OCI-LY3 (cell line): ENCODE data around the gene MED25.

Experiments
- H2AFZ ChIP-seq: fragments of 200-600, 300-600 bp; shearing (Covaris generic); 2 replicates; pipeline ENCODE4 v1.6.0; 2014; ENCODE audit warnings: antibody characterized with exemption, low read depth, low read length
- H3K27ac ChIP-seq: fragments of 200-600, 300-600 bp; sonication (generic); 2 replicates; pipeline ENCODE4 v1.5.1; 2014; ENCODE audit warnings: mild to moderate bottlenecking, low read length, moderate library complexity, mixed read lengths
- H3K27me3 ChIP-seq: fragments of 200-600, 300-600 bp; sonication (generic); 2 replicates; pipeline ENCODE4 v1.6.1; 2014; ENCODE audit warnings: low read depth, low read length, mixed read lengths
- H3K36me3 ChIP-seq: fragments of 200-600, 300-600 bp; sonication (generic); replicated peaks from 2 replicates; pipeline ENCODE3; 2014; ENCODE audit warnings: low read depth, low read length, mixed read lengths
- H3K4me1 ChIP-seq: fragments of 300-600, 200-600 bp; sonication (generic); 2 replicates; pipeline ENCODE4 v1.6.1; 2014; ENCODE audit warnings: low read length, mixed read lengths
- H3K4me2 ChIP-seq: fragments of 200-600, 300-600 bp; sonication (generic); 2 replicates; pipeline ENCODE4 v1.6.1; 2014; ENCODE audit warnings: low read length, mixed read lengths
- H3K4me3 ChIP-seq: fragments of 300-600, 200-600 bp; sonication (generic); 2 replicates; pipeline ENCODE4 v1.5.1; 2014; ENCODE audit warnings: antibody characterized with exemption, mild to moderate bottlenecking, low read length, moderate library complexity
- H3K79me2 ChIP-seq: fragments of 300-600, 200-600 bp; shearing (Covaris generic); 2 replicates; pipeline ENCODE4 v1.6.1; 2014; ENCODE audit warnings: mild to moderate bottlenecking, low read length, mixed read lengths
- H3K9ac ChIP-seq: fragments of 300-600, 200-600 bp; shearing (Covaris generic); 2 replicates; pipeline ENCODE4 v1.6.0; 2014; ENCODE audit warnings: mild to moderate bottlenecking, low read length, moderate library complexity
- H3K9me3 ChIP-seq: fragments of 200-600, 300-600 bp; shearing (Covaris generic); 2 replicates; pipeline ENCODE4 v1.6.1; 2014; ENCODE audit warnings: low read length, mixed read lengths; ENCODE audit not compliant: insufficient read depth
- H4K20me1 ChIP-seq: fragments of 200-600, 300-600 bp; sonication (generic); 2 replicates; pipeline ENCODE4 v1.6.1; 2016; ENCODE audit warnings: low read length, mixed read lengths; ENCODE audit not compliant: insufficient read depth
- CTCF ChIP-seq: fragments of 200-600, 300-600 bp; sonication (generic); IDR thresholded peaks from 2 replicates; pipeline ENCODE4 v1.5.1; 2014; ENCODE audit warnings: antibody characterized with exemption, low read length, low read depth
- EZH2phosphoT487 ChIP-seq: fragments of 200-600 bp; shearing (Covaris generic); IDR thresholded peaks from 2 replicates; pipeline ENCODE4 v1.6.1; 2018; ENCODE audit warnings: antibody characterized with exemption, mixed run types, low read depth

Gene MED25

GRCh38 chr19:49791776-49792445 is 26.2 kb upstream of the MED25 start:
- Histone ChIP-seq H3K27ac (no peak overlapping the region), H3K4me1 (no peaks in the 10 kb centered on the region), H3K79me2 (no peaks in the 10 kb centered on the region), H3K36me3 (peaks cover 28% of the 10 kb centered on the region), H3K27me3 (no peaks in the 10 kb centered on the region), H4K20me1 (no peaks in the 10 kb centered on the region), H3K9me3 (no peaks in the 10 kb centered on the region), H2AFZ (no peak overlapping the region), H3K4me2 (no peak overlapping the region), H3K9ac (no peak overlapping the region), H3K4me3 (no peak overlapping the region)
- no peak for TF ChIP-seq CTCF
- TF ChIP-seq EZH2phosphoT487, result no peak

- no peak overlapping the region for H2AFZ ChIP-seq
- H3K27me3 ChIP-seq, result no peaks in the 10 kb centered on the region
- no peak overlapping the region for H3K4me3 ChIP-seq
- H3K4me2 ChIP-seq, result no peak overlapping the region
- H3K36me3 ChIP-seq, result peaks cover 28% of the 10 kb centered on the region
- H3K9me3 ChIP-seq, result no peaks in the 10 kb centered on the region
- H3K4me1 ChIP-seq, result no peaks in the 10 kb centered on the region
- no peak overlapping the region for H3K9ac ChIP-seq
- TF ChIP-seq CTCF, result no peak
- no peak for TF ChIP-seq EZH2phosphoT487
- H3K79me2 ChIP-seq, result no peaks in the 10 kb centered on the region
- H3K27ac ChIP-seq, result no peak overlapping the region
- no peaks in the 10 kb centered on the region for H4K20me1 ChIP-seq
Measured at GRCh38 chr19:49792829-49793560, 25.1 kb upstream of the MED25 start.

GRCh38 chr19:49793561-49793840 is 24.6 kb upstream of the MED25 start:
- H3K9me3 ChIP-seq, result no peaks in the 10 kb centered on the region
- no peaks in the 10 kb centered on the region for H3K4me1 ChIP-seq
- no peaks in the 10 kb centered on the region for H3K79me2 ChIP-seq
- H2AFZ ChIP-seq, result no peak overlapping the region
- H3K36me3 ChIP-seq, result peaks cover 28% of the 10 kb centered on the region
- H3K4me3 ChIP-seq, result no peak overlapping the region
- H3K4me2 ChIP-seq, result no peak overlapping the region
- TF ChIP-seq CTCF (no peak), EZH2phosphoT487 (no peak)
- no peaks in the 10 kb centered on the region for H3K27me3 ChIP-seq
- H4K20me1 ChIP-seq, result no peaks in the 10 kb centered on the region
- H3K9ac ChIP-seq, result no peak overlapping the region
- no peak overlapping the region for H3K27ac ChIP-seq

- H3K4me1 ChIP-seq, result no peaks in the 10 kb centered on the region
- no peaks in the 10 kb centered on the region for H3K27me3 ChIP-seq
- H3K4me2 ChIP-seq, result no peak overlapping the region
- no peak overlapping the region for H3K9ac ChIP-seq
- peaks cover 34% of the 10 kb centered on the region for H3K36me3 ChIP-seq
- no peak overlapping the region for H3K27ac ChIP-seq
- H3K9me3 ChIP-seq, result no peaks in the 10 kb centered on the region
- no peak overlapping the region for H2AFZ ChIP-seq
- no peaks in the 10 kb centered on the region for H3K79me2 ChIP-seq
- TF ChIP-seq EZH2phosphoT487, result no peak
- no peak for TF ChIP-seq CTCF
- H3K4me3 ChIP-seq, result no peak overlapping the region
- H4K20me1 ChIP-seq, result no peaks in the 10 kb centered on the region
Measured at GRCh38 chr19:49795615-49796014, 22.5 kb upstream of the MED25 start.
